ENCODE results near the gene GLIPR2.

GLIPR2 gene

DNA sequence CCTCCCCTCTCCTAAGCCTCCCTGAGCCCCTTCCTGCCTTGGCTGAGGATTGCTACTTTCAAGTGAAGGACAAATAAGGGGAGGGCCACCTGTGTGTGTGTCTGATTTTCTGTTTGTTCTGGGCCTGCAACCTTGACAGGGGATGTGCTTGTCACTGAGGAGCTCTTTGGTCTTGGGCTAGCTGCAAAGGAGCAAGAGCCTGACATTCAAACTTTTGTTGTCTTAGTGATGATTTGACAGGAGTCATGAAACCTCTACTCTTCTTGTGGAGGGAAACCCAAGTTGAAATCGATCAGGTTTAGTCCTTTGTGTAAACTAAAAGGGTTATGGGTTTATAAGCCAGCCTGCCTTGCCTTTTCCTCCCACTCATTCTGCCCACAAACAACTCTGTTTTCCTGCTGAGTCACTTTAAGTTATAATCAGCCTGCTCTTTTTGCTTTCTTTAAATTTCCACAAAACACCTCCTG lies 71.0 kb downstream of the GLIPR2 start:
- DNase-seq: no peak

DNA sequence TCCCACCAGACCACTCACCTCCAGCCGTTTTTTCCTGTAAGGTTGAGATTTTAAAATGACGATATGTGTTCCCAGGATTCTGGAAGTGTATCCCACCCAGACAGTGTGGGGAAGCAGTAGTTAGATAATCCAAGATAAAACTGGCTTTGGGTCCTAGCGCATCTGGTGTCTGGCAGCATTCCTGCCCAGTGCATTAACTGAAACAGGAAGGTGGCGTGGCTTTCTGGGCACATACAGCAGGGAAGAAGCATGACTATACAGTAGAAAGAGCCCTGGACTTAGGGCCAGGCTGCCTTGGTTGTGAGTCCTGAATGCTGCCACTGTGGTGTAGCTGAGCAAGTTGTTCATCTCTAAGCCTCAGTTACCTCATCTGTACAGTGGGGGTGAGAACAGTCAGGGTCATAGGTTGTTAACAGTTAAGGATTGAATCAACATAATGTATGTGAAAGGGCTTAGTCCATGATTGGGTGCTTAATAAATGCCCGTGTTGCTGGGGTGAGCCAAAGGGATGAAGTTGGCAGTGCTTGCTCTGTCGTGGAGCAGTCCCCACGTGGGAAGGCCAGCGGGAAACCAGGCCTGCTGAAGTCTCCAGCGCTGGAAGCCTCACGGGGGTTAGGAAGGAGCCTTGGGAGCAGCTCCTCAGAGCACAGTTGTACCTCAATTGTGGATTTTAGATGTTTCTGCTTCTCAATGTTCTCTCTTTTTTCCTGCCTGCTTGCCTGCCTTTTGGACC lies 72.2 kb downstream of the GLIPR2 start:
- no peak for DNase-seq

DNA sequence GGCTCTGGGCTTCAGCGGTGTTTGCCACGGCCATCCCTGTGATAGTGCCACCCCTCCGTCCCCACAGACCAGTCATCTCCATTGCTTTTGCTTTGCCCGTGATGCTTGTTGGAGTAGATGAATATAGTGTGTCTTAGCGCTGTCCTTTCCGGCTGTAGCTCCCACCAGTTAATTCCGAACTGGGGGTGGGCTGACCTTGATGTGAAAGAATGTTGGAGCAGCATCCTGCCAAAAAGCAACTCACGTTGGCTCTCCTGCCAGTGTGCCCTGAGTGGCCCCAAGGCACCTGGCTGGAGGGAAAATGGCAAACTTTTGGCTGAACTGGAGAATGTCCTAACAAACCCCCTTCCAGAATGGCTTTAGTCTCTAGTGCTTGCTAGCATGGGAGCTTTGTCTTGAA lies 74.2 kb downstream of the GLIPR2 start:
- no peak for DNase-seq

DNA sequence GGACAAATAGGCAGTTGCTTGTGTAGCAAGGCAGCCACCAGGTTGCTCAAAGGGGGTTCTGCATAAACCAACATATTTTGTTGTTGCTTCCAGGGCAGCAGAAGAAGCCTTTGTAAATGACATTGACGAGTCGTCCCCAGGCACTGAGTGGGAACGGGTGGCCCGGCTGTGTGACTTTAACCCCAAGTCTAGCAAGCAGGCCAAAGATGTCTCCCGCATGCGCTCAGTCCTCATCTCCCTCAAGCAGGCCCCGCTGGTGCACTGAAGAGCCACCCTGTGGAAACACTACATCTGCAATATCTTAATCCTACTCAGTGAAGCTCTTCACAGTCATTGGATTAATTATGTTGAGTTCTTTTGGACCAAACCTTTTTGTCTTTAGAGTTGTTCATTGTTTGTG lies 75.0 kb downstream of the GLIPR2 start:
- no peak for DNase-seq

DNA sequence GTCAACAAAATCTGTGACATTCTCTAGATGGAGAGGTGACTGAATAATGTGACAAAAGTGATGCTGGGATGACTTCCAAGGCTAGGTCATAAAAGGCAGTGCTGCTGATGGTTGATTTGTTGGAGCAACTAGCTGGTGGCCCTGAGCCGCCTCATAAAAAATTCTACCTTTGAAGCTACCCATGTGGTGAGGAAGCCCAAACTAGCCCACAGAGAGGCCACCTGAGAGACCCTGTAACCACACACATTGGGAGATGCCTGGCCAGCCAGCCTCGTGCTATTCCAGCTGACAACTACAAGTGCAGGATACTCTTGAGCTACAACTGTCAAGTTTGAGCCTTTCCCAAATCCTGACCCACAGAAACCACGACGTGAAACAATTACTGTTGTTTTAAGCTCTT lies 76.9 kb downstream of the GLIPR2 start:
- no peak for DNase-seq

All from NCI-H2081 treated with DMSO at 0.1 percent for 48 hours (cell line).